Osteocyte (in vitro differentiated cells): ENCODE data around the gene UROS. TPM values are rescaled to one million over a fixed set of nuclear protein-coding genes. Genes with fewer than 3 reads are reported as not detected.

Experiments
- DNase-seq: peaks from one replicate; pipeline ENCODE4 v3.0.0; 2021; ENCODE audit warnings: mixed read lengths; ENCODE audit not compliant: unreplicated experiment; ENCODE audit errors: extremely low spot score
- H3K27ac Mint-ChIP-seq: one replicate; pipeline ENCODE4 v1.8.0; 2021; ENCODE audit warnings: mild to moderate bottlenecking, mixed read lengths; ENCODE audit not compliant: unreplicated experiment
- H3K27me3 Mint-ChIP-seq: one replicate; pipeline ENCODE4 v1.8.0; 2021; ENCODE audit warnings: mixed read lengths; ENCODE audit not compliant: unreplicated experiment
- H3K36me3 Mint-ChIP-seq: one replicate; pipeline ENCODE4 v1.8.0; 2021; ENCODE audit warnings: mixed read lengths; ENCODE audit not compliant: unreplicated experiment
- H3K4me1 Mint-ChIP-seq: one replicate; pipeline ENCODE4 v1.8.0; 2021; ENCODE audit warnings: mixed read lengths; ENCODE audit not compliant: unreplicated experiment
- H3K4me3 Mint-ChIP-seq: one replicate; pipeline ENCODE4 v1.8.0; 2021; ENCODE audit warnings: mild to moderate bottlenecking, moderate library complexity, mixed read lengths; ENCODE audit not compliant: unreplicated experiment
- H3K9me3 Mint-ChIP-seq: one replicate; pipeline ENCODE4 v1.8.0; 2021; ENCODE audit warnings: mixed read lengths; ENCODE audit not compliant: unreplicated experiment
- total RNA-seq: library from RNA; stranded (reverse); gene quantifications from 2 replicates; pipeline ENCODE4 v1.2.1, GENCODE V29; 2021
- TF ChIP-seq, protein P1 (sequence below): fragments of 200-600 bp; sonication (generic); IDR thresholded peaks from 2 replicates; pipeline ENCODE4 v1.5.0; 2021; ENCODE audit warnings: antibody characterized with exemption, mild to moderate bottlenecking, moderate library complexity

The UROS gene
- total RNA-seq, 1 donor from 2014 or later = 68.0 TPM

DNA sequence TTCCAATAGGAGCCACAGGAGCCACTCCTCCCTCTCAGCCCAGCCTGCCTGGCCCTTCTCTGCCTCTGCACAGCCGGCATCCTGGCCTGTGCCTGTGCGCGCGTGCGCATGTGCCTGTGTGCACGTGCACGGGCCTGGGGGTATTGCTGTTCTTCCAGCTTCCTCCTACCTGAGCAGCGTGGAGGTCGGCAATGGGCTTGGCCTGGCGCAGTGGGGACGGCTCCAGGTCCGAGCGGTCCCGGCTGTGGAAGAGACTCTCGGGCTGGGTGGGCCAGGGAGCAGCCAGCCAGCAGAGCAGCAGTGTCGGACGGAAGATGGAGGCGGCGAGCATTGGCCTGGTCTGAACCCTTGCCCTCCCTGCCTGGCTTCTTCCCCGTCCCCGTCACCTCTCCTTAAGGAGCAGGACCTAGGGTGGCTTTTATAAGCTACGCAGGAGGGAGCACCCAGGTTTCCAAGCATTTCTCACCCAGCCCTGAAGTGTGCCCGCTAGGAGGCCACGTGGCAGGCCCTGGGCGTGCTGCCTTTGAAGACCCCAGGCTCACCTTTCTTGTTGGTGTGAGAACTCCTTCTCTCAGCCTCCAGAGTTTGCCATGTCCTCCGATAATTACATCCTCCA, 47.5 kb downstream of the UROS start, which contains the start of gene MMP21:
Gene MMP21 (minus strand): TSS at position 331 of the 616 bp plus-strand sequence. CDS start 0 bp downstream, at position 331.
- H3K4me3 Mint-ChIP-seq = no peak within 1 kb of the TSS
- TF ChIP-seq, protein P1, sequence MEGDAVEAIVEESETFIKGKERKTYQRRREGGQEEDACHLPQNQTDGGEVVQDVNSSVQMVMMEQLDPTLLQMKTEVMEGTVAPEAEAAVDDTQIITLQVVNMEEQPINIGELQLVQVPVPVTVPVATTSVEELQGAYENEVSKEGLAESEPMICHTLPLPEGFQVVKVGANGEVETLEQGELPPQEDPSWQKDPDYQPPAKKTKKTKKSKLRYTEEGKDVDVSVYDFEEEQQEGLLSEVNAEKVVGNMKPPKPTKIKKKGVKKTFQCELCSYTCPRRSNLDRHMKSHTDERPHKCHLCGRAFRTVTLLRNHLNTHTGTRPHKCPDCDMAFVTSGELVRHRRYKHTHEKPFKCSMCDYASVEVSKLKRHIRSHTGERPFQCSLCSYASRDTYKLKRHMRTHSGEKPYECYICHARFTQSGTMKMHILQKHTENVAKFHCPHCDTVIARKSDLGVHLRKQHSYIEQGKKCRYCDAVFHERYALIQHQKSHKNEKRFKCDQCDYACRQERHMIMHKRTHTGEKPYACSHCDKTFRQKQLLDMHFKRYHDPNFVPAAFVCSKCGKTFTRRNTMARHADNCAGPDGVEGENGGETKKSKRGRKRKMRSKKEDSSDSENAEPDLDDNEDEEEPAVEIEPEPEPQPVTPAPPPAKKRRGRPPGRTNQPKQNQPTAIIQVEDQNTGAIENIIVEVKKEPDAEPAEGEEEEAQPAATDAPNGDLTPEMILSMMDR = no peak
- no peaks in the 10 kb centered on the region for H3K4me1 Mint-ChIP-seq
- no peaks in the 10 kb centered on the region for H3K9me3 Mint-ChIP-seq
- DNase-seq = peak; percentile 84
- no peaks in the 10 kb centered on the region for H3K36me3 Mint-ChIP-seq
- H3K27me3 Mint-ChIP-seq = peaks cover 8% of the 10 kb centered on the region
- no peak within 1 kb of the TSS for H3K27ac Mint-ChIP-seq

DNA sequence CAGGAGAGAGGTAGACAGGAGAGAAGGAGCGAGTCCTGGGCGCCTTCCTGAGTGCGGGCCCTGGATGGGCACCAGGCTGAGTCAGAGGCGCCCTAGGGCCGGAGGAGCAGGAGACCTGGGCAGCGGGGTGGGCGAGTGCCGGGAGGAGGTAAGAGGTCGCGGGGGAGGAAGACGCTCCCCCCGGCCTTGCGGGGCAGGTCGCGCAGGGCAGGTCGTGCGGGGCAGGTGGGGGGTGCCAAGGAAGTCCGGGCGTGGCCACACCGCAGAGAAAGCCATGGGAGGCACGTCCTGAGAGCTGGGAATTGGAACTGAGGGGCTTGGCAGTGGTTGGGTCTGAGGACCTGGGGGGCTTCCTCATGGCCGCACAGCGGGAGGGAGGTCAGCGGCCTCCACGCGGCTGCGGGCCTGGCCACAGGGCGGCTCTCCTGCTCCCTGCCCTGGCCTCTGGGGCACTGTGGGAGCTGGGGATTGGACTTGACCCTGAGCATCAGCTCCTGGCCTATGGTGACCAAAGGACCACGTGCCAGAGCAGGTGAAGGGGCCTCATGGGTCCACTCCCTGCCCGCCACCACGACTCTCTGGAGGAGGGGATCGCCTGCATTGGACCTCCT, 48.4 kb downstream of the UROS start:
- H3K9me3 Mint-ChIP-seq = no peaks in the 10 kb centered on the region
- TF ChIP-seq, protein P1 = no peak
- no peak for DNase-seq
- peaks cover 8% of the 10 kb centered on the region for H3K27me3 Mint-ChIP-seq
- no peaks in the 10 kb centered on the region for H3K4me1 Mint-ChIP-seq
- no peak overlapping the region for H3K27ac Mint-ChIP-seq
- H3K4me3 Mint-ChIP-seq = no peak overlapping the region
- H3K36me3 Mint-ChIP-seq = no peaks in the 10 kb centered on the region

DNA sequence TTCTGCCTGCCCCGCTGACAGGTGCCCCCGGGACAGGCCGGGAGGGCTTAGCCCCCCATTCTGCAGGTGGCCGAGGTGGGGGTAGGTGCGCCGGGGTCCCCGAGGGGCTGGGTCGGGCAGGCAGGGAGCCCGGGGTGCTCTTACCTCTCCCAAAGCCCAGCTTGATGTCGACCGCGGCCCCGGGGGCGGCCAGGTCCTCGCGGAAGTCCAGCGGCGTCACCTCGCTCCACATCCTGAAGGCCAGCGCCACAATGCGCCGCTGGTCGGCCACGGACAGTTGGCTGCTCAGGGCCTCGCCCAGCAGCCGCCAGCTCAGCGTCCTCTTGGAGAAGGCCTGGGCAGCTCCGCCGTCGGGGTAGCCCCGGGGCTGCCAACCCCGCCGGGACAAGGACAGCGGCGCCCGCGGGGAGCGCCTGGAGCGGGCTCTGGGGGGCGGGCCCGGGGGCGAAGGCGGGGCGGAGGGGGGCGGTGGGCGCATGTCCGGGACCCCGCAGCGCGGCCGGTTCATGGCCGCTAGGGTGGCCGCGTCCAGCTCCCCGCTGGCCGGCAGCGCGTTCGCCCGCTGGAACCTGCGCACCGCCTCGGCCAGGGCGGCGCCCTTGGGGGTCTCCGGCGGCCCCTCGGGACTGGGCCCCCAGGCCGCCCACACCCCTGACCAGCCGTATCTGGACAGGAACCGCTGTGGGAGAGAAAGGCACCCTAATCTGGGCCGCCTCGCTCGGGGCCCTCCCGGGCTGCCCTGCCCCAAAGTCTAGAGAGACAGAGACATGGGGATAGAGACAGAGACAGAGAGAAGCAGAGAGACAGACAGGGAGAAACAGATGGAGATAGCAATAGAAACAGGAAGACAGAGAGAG, 49.1 kb downstream of the UROS start:
- peaks cover 8% of the 10 kb centered on the region for H3K27me3 Mint-ChIP-seq
- H3K4me1 Mint-ChIP-seq = no peaks in the 10 kb centered on the region
- no peak for DNase-seq
- H3K27ac Mint-ChIP-seq = no peak overlapping the region
- no peaks in the 10 kb centered on the region for H3K9me3 Mint-ChIP-seq
- TF ChIP-seq, protein P1 = no peak
- peaks cover 3% of the 10 kb centered on the region for H3K36me3 Mint-ChIP-seq
- no peak overlapping the region for H3K4me3 Mint-ChIP-seq

DNA sequence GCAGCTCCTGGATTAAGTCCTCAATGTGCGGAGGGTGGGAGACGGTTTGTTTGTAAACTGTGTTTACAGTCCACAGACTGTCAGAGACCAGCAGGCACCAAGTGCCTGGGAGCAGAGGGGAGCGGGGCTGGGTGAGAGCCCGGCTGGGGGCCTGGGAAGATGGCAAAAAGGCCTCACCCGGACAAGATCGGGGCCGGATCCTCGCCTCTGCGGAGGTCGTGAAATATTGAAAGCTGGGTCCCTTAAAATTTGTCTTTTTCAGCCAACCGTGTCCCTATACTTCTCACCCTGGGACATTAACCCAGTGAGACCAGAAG, 50.2 kb downstream of the UROS start:
- H3K27me3 Mint-ChIP-seq = peaks cover 4% of the 10 kb centered on the region
- H3K9me3 Mint-ChIP-seq = no peaks in the 10 kb centered on the region
- no peak overlapping the region for H3K4me3 Mint-ChIP-seq
- TF ChIP-seq, protein P1 = no peak
- H3K4me1 Mint-ChIP-seq = no peaks in the 10 kb centered on the region
- no peak for DNase-seq
- peaks cover 3% of the 10 kb centered on the region for H3K36me3 Mint-ChIP-seq
- H3K27ac Mint-ChIP-seq = no peak overlapping the region
